ENCODE measurements around the gene PPP1R1C. TPM values are rescaled to one million over a fixed set of nuclear protein-coding genes. Genes with fewer than 3 reads are reported as not detected.

Gene PPP1R1C, protein sequence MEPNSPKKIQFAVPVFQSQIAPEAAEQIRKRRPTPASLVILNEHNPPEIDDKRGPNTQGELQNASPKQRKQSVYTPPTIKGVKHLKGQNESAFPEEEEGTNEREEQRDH
- 1.4 to 3.5 TPM (median 2.7 TPM) in 5 replicates for total RNA-seq (2022; extraction: Qiagen RNA extraction; ENCODE audit: low read depth)

DNA sequence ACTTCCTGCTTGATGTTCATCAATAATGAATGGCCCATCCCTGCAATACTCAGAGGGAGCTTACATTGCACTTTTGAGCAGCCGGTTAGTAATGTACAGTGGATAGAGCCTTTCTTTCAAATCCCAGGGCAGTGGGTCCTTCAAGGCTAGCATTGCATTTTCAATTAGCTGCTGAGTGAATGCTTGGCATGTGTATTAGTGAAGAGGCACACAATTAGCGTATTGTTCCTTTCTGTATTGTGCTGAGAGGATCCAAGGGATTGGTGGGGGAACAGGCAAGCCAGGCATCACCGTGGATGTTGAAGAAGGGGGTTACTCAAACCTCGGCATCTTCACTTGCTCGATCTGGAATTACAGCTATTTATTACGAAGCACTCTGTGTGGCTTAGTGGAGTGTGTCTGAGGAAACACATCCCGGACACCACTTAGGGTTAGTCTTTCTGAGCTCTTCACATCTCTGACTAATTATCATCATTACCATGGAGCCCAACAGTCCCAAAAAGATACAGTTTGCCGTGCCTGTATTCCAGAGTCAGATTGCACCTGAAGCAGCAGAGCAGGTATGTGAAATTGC is at the start of gene PPP1R1C:
Gene PPP1R1C, plus strand, starts transcription at position 222 of the 574 bp plus-strand sequence. Its CDS starts 258 bp downstream, at position 480.

Other genes starting within 250 kb of the PPP1R1C start
- gene ITPRID2, start 94.1 kb upstream of the PPP1R1C start, total RNA-seq (2022; extraction: Qiagen RNA extraction; ENCODE audit: low read depth): 56.8 to 88.7 TPM (median 67.7 TPM) in 5 replicates